ENCODE measurements around the gene MAP1LC3C.
A peak's percentile ranks its signal among the peaks of the same experiment; 100 is the strongest.

The MAP1LC3C gene

GRCh38 chr1:241999026-241999425 is at the start of gene MAP1LC3C:
Gene MAP1LC3C, minus strand, starts transcription at chr1:241999098. Its CDS starts 90 bp downstream, at chr1:241999008.
- no peak for DNase-seq (ENCODE audit: low spot score in 2 of 2)
- in situ Hi-C loops (cut with MboI; ENCODE audit: low sequenced_read_pairs), result loop anchor here (25.0 kb wide), 1 partner anchor 462 kb away; the partner anchor contains the start of gene KMO
- Histone ChIP-seq H3K9me3 (no peaks in the 10 kb centered on the region), H3K27me3 (ENCODE audit: low read depth) (no peaks in the 10 kb centered on the region), H3K4me1 (peaks cover 4% of the 10 kb centered on the region), H3K36me3 (replicated peaks) (no peaks in the 10 kb centered on the region), H3K4me3 (peak within 1 kb of the TSS; percentile 6; the same call in 1 of the 2 replicates)

- in situ Hi-C loops (cut with MboI; ENCODE audit: low sequenced_read_pairs), result no loop called here
- DNase-seq (ENCODE audit: low spot score in 2 of 2), result no peak
- H3K36me3 ChIP-seq (replicated peaks), result no peaks in the 10 kb centered on the region
These were observed 44.3 kb upstream of the MAP1LC3C start for GRCh38 chr1:242043165-242043564.

GRCh38 chr1:242034392-242034791 is 35.5 kb upstream of the MAP1LC3C start:
- Histone ChIP-seq H3K27me3 (ENCODE audit: low read depth) (no peaks in the 10 kb centered on the region), H3K36me3 (replicated peaks) (no peaks in the 10 kb centered on the region), H3K9me3 (no peaks in the 10 kb centered on the region), H3K4me3 (no peak overlapping the region), H3K4me1 (no peaks in the 10 kb centered on the region)
- DNase-seq (ENCODE audit: low spot score in 2 of 2), result no peak
- in situ Hi-C loops (cut with MboI; ENCODE audit: low sequenced_read_pairs), result no loop called here

More at GRCh38 chr1:242043165-242043564, 44.3 kb upstream of the MAP1LC3C start:
- H3K9me3 ChIP-seq, result no peaks in the 10 kb centered on the region; the same call in 1 of the 2 replicates
- no peaks in the 10 kb centered on the region for H3K27me3 ChIP-seq (ENCODE audit: low read depth)
- H3K4me3 ChIP-seq, result no peak overlapping the region
- peaks cover 9% of the 10 kb centered on the region for H3K4me1 ChIP-seq

- H3K9me3 ChIP-seq, result no peaks in the 10 kb centered on the region
- in situ Hi-C loops (cut with MboI; ENCODE audit: low sequenced_read_pairs), result no loop called here
- no peak for DNase-seq (ENCODE audit: low spot score in 2 of 2)
These were observed 34.5 kb upstream of the MAP1LC3C start for GRCh38 chr1:242033447-242033846.

GRCh38 chr1:242030071-242030470 is 31.2 kb upstream of the MAP1LC3C start:
- in situ Hi-C loops (cut with MboI; ENCODE audit: low sequenced_read_pairs), result no loop called here
- Histone ChIP-seq H3K9me3 (no peaks in the 10 kb centered on the region), H3K27me3 (ENCODE audit: low read depth) (no peaks in the 10 kb centered on the region), H3K36me3 (replicated peaks) (no peaks in the 10 kb centered on the region), H3K4me1 (peaks cover 5% of the 10 kb centered on the region), H3K4me3 (no peak overlapping the region)
- DNase-seq (ENCODE audit: low spot score in 2 of 2), result no peak

More at GRCh38 chr1:242033447-242033846, 34.5 kb upstream of the MAP1LC3C start:
- Histone ChIP-seq H3K4me3 (no peak overlapping the region), H3K4me1 (no peaks in the 10 kb centered on the region), H3K36me3 (replicated peaks) (no peaks in the 10 kb centered on the region), H3K27me3 (ENCODE audit: low read depth) (no peaks in the 10 kb centered on the region)

- in situ Hi-C loops (cut with MboI; ENCODE audit: low sequenced_read_pairs), result loop anchor here (10.0 kb wide), 1 partner anchor 419 kb away; no protein-coding TSS in a partner anchor
- peaks cover 6% of the 10 kb centered on the region for H3K4me1 ChIP-seq
- H3K36me3 ChIP-seq (replicated peaks), result no peaks in the 10 kb centered on the region
- DNase-seq (ENCODE audit: low spot score in 2 of 2), result no peak
- no peaks in the 10 kb centered on the region for H3K9me3 ChIP-seq
- no peaks in the 10 kb centered on the region for H3K27me3 ChIP-seq (ENCODE audit: low read depth)
- no peak overlapping the region for H3K4me3 ChIP-seq
These were observed 26.8 kb upstream of the MAP1LC3C start for GRCh38 chr1:242025681-242026080.

- H3K4me1 ChIP-seq, result peaks cover 9% of the 10 kb centered on the region
- no peak for DNase-seq (ENCODE audit: low spot score in 2 of 2)
- H3K27me3 ChIP-seq (ENCODE audit: low read depth), result no peaks in the 10 kb centered on the region
- no peak overlapping the region for H3K4me3 ChIP-seq
- no peaks in the 10 kb centered on the region for H3K9me3 ChIP-seq
- in situ Hi-C loops (cut with MboI; ENCODE audit: low sequenced_read_pairs), result loop anchor here (5.0 to 10.0 kb wide), 2 partner anchors 103 to 421 kb away; no protein-coding TSS in a partner anchor
- no peaks in the 10 kb centered on the region for H3K36me3 ChIP-seq (replicated peaks)
These were observed 24.9 kb upstream of the MAP1LC3C start for GRCh38 chr1:242023805-242024204.

GRCh38 chr1:242019018-242019417 is 20.1 kb upstream of the MAP1LC3C start:
- in situ Hi-C loops (cut with MboI; ENCODE audit: low sequenced_read_pairs), result loop anchor here (5.0 kb wide), 1 partner anchor 122 kb away; no protein-coding TSS in a partner anchor
- Histone ChIP-seq H3K27me3 (ENCODE audit: low read depth) (no peaks in the 10 kb centered on the region), H3K9me3 (no peaks in the 10 kb centered on the region), H3K4me1 (peaks cover 6% of the 10 kb centered on the region), H3K4me3 (no peak overlapping the region), H3K36me3 (replicated peaks) (no peaks in the 10 kb centered on the region)
- no peak for DNase-seq (ENCODE audit: low spot score in 2 of 2)

GRCh38 chr1:242017580-242018233 is 18.8 kb upstream of the MAP1LC3C start:
- H3K4me3 ChIP-seq, result no peak overlapping the region
- peaks cover 9% of the 10 kb centered on the region for H3K4me1 ChIP-seq
- no peaks in the 10 kb centered on the region for H3K9me3 ChIP-seq
- no peaks in the 10 kb centered on the region for H3K27me3 ChIP-seq (ENCODE audit: low read depth)
- no peaks in the 10 kb centered on the region for H3K36me3 ChIP-seq (replicated peaks)
- in situ Hi-C loops (cut with MboI; ENCODE audit: low sequenced_read_pairs), result loop anchor here (5.0 kb wide), 1 partner anchor 120 kb away; no protein-coding TSS in a partner anchor
- DNase-seq (ENCODE audit: low spot score in 2 of 2), result peak; percentile 77 to 81

GRCh38 chr1:242016479-242016878 is 17.6 kb upstream of the MAP1LC3C start:
- DNase-seq (ENCODE audit: low spot score in 2 of 2), result no peak
- no peak overlapping the region for H3K4me3 ChIP-seq
- no peaks in the 10 kb centered on the region for H3K27me3 ChIP-seq (ENCODE audit: low read depth)
- H3K36me3 ChIP-seq (replicated peaks), result no peaks in the 10 kb centered on the region
- peaks cover 9% of the 10 kb centered on the region for H3K4me1 ChIP-seq
- no peaks in the 10 kb centered on the region for H3K9me3 ChIP-seq
- in situ Hi-C loops (cut with MboI; ENCODE audit: low sequenced_read_pairs), result loop anchor here (5.0 kb wide), 1 partner anchor 119 kb away; no protein-coding TSS in a partner anchor

GRCh38 chr1:242011894-242012660 is 13.2 kb upstream of the MAP1LC3C start:
- Histone ChIP-seq H3K4me3 (no peak overlapping the region), H3K9me3 (no peaks in the 10 kb centered on the region), H3K27me3 (ENCODE audit: low read depth) (no peaks in the 10 kb centered on the region), H3K36me3 (replicated peaks) (no peaks in the 10 kb centered on the region), H3K4me1 (peaks cover 18% of the 10 kb centered on the region)
- no peak for DNase-seq (ENCODE audit: low spot score in 2 of 2)
- in situ Hi-C loops (cut with MboI; ENCODE audit: low sequenced_read_pairs), result no loop called here

- Histone ChIP-seq H3K4me3 (no peak overlapping the region), H3K36me3 (replicated peaks) (no peaks in the 10 kb centered on the region), H3K9me3 (no peaks in the 10 kb centered on the region), H3K4me1 (peaks cover 19% of the 10 kb centered on the region), H3K27me3 (ENCODE audit: low read depth) (no peaks in the 10 kb centered on the region)
- in situ Hi-C loops (cut with MboI; ENCODE audit: low sequenced_read_pairs), result no loop called here
- DNase-seq (ENCODE audit: low spot score in 2 of 2), result peak; percentile 58 to 85
These were observed 10.1 kb upstream of the MAP1LC3C start for GRCh38 chr1:242008826-242009495.

- peaks cover 16% of the 10 kb centered on the region for H3K4me1 ChIP-seq
- in situ Hi-C loops (cut with MboI; ENCODE audit: low sequenced_read_pairs), result no loop called here
- no peaks in the 10 kb centered on the region for H3K27me3 ChIP-seq (ENCODE audit: low read depth)
- H3K4me3 ChIP-seq, result no peak overlapping the region
- no peaks in the 10 kb centered on the region for H3K9me3 ChIP-seq
- DNase-seq (ENCODE audit: low spot score in 2 of 2), result no peak
- H3K36me3 ChIP-seq (replicated peaks), result no peaks in the 10 kb centered on the region
These were observed 8.1 kb upstream of the MAP1LC3C start for GRCh38 chr1:242006976-242007375.

All from HAP-1 (cell line).